HUES6 (cell line): Measurements from ENCODE around the gene VAT1.
"Not testable (repeated sequence)": the region's sequence is repeated elsewhere in the genome, so short reads cannot be mapped to it uniquely, and the experiment has no call there.

Experiments
- H3K27ac ChIP-seq: 2 replicates; pipeline ENCODE4 v1.7.0; 2013; ENCODE audit warnings: low read depth, mild to moderate bottlenecking, low read length, inconsistent platforms
- H3K27me3 ChIP-seq: 2 replicates; pipeline ENCODE4 v1.6.1; 2013; ENCODE audit warnings: low read length; ENCODE audit not compliant: control insufficient read depth, insufficient read depth
- H3K36me3 ChIP-seq: 2 replicates; pipeline ENCODE4 v1.6.1; 2013; ENCODE audit warnings: low read length; ENCODE audit not compliant: control insufficient read depth, insufficient read depth
- H3K4me1 ChIP-seq: 2 replicates; pipeline ENCODE4 v1.6.1; 2013; ENCODE audit warnings: low read length; ENCODE audit not compliant: control insufficient read depth, insufficient read depth
- H3K4me3 ChIP-seq: 2 replicates; pipeline ENCODE4 v1.5.1; 2013; ENCODE audit warnings: low read depth, low read length
- H3K9ac ChIP-seq: one replicate; pipeline ENCODE4 v1.6.1; 2013; ENCODE audit warnings: mild to moderate bottlenecking, low read length
- H3K9me3 ChIP-seq: 2 replicates; pipeline ENCODE4 v1.6.1; 2013; ENCODE audit warnings: low read depth, low read length; ENCODE audit not compliant: control insufficient read depth, insufficient read depth

Gene VAT1

DNA sequence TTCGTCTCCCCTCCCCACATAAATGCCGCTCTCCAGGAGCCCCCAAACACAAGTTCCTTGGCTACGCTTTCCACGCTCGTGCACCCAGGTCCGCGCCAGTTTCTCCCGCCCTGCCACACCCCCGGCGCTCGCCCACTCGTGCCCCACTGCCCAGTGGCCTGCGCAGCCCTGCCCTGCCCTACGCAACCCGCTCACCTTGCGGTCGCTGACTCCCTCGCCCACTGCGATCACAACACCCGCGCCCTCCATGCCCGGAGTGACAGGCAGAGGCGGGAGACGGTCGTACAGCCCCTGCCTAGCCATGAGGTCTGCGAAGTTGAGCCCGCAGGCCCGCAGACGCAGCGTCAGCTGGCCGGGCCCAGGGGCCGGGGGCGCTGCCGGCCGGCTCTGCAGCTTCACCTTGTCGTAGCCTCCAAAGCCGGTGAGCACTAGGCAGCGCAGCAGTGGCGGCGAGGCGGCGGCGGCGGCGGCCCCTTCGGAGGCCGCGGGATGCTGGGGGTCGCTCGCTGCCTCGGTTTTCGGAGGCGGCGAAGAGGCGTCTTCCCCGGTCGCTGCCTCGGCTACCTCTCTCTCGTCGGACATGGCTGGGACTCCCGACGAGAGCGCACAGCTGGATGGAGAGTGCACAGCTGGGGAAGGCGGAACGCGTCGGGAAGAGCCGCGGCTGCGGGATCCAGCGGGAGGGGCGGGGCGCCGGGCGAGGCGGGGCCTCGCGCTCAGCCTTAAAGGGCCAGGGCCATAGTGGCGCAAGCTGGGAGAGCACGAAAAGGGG lies at the start of gene VAT1:
Gene VAT1 (minus strand): TSS at position 645 of the 772 bp plus-strand sequence. CDS start 63 bp downstream, at position 582.
- Histone ChIP-seq H3K9ac (peak within 1 kb of the TSS; percentile 88), H3K27me3 (no peaks in the 10 kb centered on the region), H3K4me1 (peaks cover 21% of the 10 kb centered on the region), H3K4me3 (peak within 1 kb of the TSS; percentile 100), H3K9me3 (no peaks in the 10 kb centered on the region), H3K36me3 (peaks cover 27% of the 10 kb centered on the region), H3K27ac (peak within 1 kb of the TSS; percentile 76; the same call in 1 of the 2 replicates)

DNA sequence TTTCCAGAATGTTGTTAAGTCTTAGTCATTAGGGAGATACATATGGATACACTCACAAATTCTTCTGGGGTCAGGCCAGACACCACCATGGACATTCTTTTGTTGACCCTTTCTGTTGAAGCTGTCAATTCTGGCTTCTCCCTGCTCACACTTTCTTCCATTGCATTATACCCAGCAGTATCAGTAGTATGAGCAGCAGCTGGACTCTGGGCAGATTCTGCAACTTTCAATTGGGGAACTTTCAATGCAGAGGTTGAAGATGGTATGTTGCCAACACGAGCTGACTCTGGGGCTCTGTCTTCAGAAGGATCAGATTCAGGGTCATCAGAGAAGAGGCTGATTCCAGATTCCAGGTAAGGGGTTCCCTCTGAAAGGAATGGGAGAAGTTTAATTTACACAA lies 48.7 kb upstream of the VAT1 start:
- Histone ChIP-seq H3K9ac (no peak overlapping the region), H3K27ac (no peak overlapping the region), H3K9me3 (no peaks in the 10 kb centered on the region), H3K4me1 (peaks cover 7% of the 10 kb centered on the region), H3K36me3 (peaks cover 46% of the 10 kb centered on the region), H3K27me3 (no peaks in the 10 kb centered on the region), H3K4me3 (no peak overlapping the region)

DNA sequence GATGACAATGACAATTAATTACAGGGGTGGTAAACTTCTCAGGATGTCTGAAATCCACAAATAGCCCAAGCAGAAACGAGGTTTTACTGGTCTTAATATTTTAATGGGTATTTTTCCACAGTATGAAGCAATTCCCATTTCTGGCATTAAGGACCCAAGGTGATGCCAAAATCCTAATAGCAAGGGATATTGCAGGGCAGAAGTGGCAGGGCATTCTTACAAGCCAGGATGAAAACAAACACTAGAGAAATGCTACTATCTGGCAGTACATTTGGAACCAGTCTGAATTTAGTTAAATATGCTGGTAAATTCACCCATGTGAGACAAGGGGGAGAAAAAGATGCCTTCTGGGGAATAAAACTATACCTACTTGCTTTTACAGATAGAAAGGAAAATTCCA lies 48.1 kb upstream of the VAT1 start:
- Histone ChIP-seq H3K27me3 (no peaks in the 10 kb centered on the region), H3K27ac (no peak overlapping the region), H3K4me1 (peaks cover 7% of the 10 kb centered on the region), H3K9me3 (no peaks in the 10 kb centered on the region), H3K36me3 (peaks cover 51% of the 10 kb centered on the region), H3K9ac (no peak overlapping the region), H3K4me3 (no peak overlapping the region)

DNA sequence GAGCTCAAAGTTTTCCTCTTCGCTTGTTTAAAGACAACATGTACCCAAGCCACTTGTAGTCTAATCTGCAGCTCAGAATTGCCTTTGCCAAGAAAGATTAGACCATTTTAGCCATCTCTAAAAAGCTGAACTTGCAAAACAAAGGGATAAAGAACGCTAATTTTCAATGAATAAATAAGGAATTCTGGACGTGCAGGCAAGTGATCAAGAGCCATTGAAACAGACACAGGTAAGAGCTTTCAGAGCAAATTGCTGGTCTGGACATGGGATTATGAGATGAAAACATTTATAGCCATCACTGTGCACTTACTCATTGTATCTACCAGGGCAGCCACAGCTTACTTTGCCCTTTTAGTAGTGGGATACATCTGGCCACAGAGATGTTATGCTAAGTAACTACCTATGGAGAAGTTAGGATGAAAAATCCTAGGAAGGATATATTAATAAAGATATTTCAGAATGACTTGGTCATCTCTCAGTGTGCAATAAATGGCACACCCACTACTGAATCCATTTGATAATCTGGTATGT lies 47.2 kb upstream of the VAT1 start:
- Histone ChIP-seq H3K4me1 (peaks cover 9% of the 10 kb centered on the region), H3K27me3 (no peaks in the 10 kb centered on the region), H3K9ac (no peak overlapping the region), H3K4me3 (no peak overlapping the region), H3K9me3 (no peaks in the 10 kb centered on the region), H3K27ac (no peak overlapping the region), H3K36me3 (peaks cover 48% of the 10 kb centered on the region)

DNA sequence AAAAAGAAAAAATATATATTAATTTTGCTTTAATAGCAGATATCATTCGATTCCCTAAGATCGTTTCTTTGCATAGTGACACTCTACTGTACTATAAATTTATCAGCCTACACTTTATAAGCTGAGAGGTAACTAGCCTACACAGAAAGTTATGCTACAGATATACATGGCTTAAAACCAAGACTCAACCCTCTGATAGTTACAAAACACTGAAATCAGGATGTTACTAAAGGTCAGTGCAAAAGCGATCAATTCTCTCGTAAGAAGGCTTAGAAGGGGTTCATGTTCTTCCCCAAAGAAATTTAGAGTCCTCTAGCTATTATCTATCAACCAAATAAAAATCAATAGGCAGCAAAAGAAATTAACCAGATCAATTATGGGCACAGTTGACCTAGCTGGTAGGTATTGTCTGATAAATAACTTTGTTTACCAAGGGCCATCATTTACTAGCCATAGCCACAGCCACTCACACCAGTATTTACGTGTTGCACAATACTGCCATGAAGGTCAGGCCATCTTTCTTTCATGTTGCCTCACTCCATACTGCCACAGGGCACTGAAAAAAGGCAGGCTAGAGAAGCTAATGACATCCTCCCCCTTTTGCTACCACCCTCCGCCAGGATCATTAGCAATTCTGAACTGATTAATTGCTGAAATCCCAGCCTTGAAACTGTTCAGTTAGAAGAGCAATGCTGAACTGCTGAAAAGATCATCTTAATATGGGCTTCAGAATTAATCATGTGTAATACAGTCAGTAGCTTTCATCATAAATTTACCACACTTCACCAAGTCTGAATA lies 46.6 kb upstream of the VAT1 start:
- H3K4me1 ChIP-seq: peaks cover 15% of the 10 kb centered on the region
- no peak overlapping the region for H3K4me3 ChIP-seq
- no peak overlapping the region for H3K27ac ChIP-seq
- H3K9me3 ChIP-seq: no peaks in the 10 kb centered on the region
- peaks cover 41% of the 10 kb centered on the region for H3K36me3 ChIP-seq
- H3K9ac ChIP-seq: no peak overlapping the region
- no peaks in the 10 kb centered on the region for H3K27me3 ChIP-seq

DNA sequence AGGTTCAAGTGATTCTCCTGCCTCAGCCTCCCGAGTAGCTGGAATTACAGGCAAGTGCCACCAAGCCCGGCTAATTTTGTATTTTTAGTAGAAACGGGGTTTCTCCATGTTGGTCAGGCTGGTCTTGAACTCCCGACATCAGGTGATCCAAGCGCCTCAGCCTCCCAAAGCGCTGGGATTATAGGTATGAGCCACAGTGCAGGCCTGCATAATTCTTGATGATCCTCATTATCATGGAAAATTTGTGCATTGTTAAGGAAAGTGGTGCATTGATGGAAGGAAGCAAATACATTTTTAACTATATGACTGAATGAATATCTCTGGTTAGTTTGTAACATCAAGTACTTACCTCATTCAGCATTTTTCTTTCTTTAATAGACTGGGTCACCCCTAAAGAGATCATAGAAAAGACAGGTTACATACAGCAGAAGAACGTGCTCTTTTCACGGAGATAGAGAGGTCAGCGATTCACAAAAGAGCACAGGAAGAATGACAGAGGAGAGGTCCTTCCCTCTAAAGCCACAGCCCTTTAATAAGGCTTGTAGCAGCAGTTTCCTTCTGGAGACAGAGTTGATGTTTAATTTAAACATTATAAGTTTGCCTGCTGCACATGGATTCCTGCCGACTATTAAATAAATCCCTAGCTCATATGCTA lies 40.9 kb upstream of the VAT1 start:
- Histone ChIP-seq H3K4me1 (peaks cover 19% of the 10 kb centered on the region), H3K9ac (no peak overlapping the region), H3K9me3 (no peaks in the 10 kb centered on the region), H3K4me3 (no peak overlapping the region), H3K27me3 (no peaks in the 10 kb centered on the region), H3K27ac (no peak overlapping the region; the same call in 1 of the 2 replicates), H3K36me3 (peaks cover 34% of the 10 kb centered on the region)

DNA sequence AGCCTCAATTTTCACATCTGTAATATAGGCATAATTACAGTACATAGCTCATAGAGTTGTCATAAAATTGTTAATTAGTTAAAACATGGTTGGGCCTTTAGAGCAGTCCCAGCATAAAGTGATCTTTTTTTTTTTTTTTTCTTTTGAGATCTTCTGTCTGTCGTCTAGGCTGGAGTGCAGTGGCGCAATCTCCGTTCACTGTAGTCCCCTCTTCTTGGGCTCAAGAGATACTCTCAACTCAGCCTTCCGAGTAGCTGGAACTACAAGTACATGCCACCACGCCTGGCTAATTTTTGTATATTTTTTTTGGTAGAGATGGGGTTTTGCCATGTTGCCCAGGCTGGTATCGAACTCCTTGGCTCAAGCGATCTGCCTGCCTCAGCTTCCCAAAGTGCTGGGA lies 33.9 kb upstream of the VAT1 start:
- Histone ChIP-seq H3K4me1 (no peaks in the 10 kb centered on the region), H3K4me3 (no peak overlapping the region), H3K27me3 (no peaks in the 10 kb centered on the region), H3K36me3 (peaks cover 52% of the 10 kb centered on the region), H3K9me3 (no peaks in the 10 kb centered on the region), H3K27ac (no peak overlapping the region), H3K9ac (no peak overlapping the region)

DNA sequence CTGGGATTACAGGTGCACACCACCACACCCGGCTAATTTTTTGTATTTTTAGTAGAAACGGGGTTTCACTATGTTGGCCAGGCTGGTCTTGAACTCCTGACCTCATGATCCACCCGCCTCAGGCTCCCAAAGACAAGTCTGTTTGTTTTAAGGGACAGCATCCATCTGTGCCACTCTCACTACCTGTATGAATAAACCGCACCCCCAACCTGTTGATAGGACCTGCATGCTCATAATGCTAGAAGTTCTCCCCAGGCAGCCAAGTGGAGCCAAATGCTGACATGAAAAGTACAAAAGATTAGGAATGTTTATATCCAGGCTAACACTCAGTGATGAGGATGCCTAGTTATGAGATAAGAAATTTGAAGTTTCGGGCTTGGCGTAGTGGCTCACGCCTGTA lies 30.8 kb upstream of the VAT1 start:
- H3K4me3 ChIP-seq, H3K9me3 ChIP-seq, H3K4me1 ChIP-seq, H3K27ac ChIP-seq, H3K9ac ChIP-seq, H3K27me3 ChIP-seq: not testable (repeated sequence)
- H3K36me3 ChIP-seq: peaks cover 54% of the 10 kb centered on the region

DNA sequence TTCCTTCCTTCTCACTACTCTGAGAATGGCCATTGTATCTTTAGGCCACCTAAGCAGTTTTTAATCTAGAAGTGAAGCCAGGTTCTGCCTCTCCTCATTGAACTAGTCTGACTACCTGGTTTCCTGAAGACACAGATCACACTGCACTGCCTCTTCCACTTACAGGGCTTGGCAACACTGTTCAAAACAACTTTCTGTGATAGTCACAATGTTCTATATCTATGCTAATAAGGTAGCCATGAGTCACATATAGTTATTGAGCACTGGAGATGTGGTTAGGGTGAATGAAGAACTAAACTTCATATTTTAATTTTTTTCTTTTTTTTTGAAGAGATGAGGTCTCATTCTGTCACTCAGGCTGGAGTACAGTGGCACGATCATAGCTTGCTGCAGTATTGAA lies 29.8 kb upstream of the VAT1 start:
- no peak overlapping the region for H3K9ac ChIP-seq
- no peak overlapping the region for H3K27ac ChIP-seq
- no peak overlapping the region for H3K4me3 ChIP-seq
- no peaks in the 10 kb centered on the region for H3K27me3 ChIP-seq
- H3K36me3 ChIP-seq: peaks cover 57% of the 10 kb centered on the region
- no peaks in the 10 kb centered on the region for H3K9me3 ChIP-seq
- no peaks in the 10 kb centered on the region for H3K4me1 ChIP-seq

DNA sequence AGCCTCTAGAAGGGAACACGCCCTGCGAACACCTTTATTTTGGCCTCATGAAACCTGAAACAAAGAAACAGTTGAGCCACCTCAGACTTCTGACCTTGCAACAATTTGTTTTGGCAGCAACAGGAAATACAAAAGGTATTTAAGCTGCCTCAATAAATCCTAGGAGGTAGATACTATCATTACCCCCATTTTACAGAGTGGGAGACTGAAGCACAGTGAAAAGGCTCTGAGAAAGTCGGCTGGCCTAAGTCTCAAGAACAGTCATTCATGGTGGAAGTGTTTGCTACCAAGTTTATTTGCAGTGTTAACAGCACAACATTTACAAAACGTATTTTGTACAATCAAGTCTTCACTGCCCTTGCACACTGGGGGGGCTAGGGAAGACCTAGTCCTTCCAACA lies 21.8 kb upstream of the VAT1 start:
- H3K9ac ChIP-seq: no peak overlapping the region
- H3K9me3 ChIP-seq: no peaks in the 10 kb centered on the region
- H3K36me3 ChIP-seq: peaks cover 30% of the 10 kb centered on the region
- H3K4me1 ChIP-seq: peaks cover 37% of the 10 kb centered on the region
- H3K27ac ChIP-seq: no peak overlapping the region; the same call in 1 of the 2 replicates
- no peaks in the 10 kb centered on the region for H3K27me3 ChIP-seq
- no peak overlapping the region for H3K4me3 ChIP-seq
